ENCODE measurements around the gene CREB3L2.
"Not testable (repeated sequence)": the region's sequence is repeated elsewhere in the genome, so short reads cannot be mapped to it uniquely, and the experiment has no call there.

CREB3L2 gene

DNA sequence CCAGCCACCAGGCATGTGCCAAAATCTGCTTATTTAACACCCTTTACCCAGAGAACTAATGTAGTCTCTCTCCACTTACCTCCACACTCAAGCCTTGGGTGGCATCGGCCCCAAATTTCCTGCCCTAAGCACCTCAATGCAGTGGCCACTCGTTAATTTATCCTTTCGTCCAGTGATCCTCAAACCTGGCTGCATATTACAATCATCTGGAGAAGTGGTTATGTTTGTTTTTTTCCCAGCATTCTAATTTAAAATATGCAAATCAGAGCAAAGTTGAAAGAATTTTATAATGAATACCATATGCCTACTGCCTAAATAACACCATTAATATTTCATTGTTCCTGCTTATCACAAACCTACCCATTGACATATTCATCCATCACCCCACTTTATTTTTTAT, 25.7 kb downstream of the CREB3L2 start:
- no peaks in the 10 kb centered on the region for H3K4me1 Mint-ChIP-seq (ENCODE audit: low read depth)
- no peak overlapping the region for H3K4me3 Mint-ChIP-seq
- no peak overlapping the region for H3K27ac Mint-ChIP-seq
- no peaks in the 10 kb centered on the region for H3K27me3 Mint-ChIP-seq
- peaks cover 3% of the 10 kb centered on the region for H3K36me3 Mint-ChIP-seq
- H3K9me3 Mint-ChIP-seq (ENCODE audit: low read depth): no peaks in the 10 kb centered on the region

DNA sequence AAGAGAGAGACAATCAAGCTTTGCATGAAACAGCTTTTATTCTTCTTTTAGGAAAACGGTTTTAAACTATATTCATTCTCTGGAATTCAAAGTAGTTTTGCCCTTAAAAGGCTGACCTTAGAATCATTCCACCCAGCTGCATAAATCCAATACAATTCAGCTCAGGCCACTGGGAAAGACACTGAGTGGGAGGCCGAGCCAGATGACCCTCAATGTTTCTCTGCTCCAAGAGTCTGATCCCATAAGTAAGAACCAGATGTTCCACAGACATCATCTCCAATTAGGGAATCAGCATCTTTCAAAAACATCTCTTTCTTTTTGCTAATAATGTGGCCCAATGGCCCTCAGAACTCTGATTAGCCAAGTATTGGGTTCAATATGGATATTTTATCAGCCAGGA, 26.1 kb downstream of the CREB3L2 start:
- Mint-ChIP-seq H3K9me3 (ENCODE audit: low read depth) (no peaks in the 10 kb centered on the region), H3K4me1 (ENCODE audit: low read depth) (no peaks in the 10 kb centered on the region), H3K27ac (no peak overlapping the region), H3K4me3 (no peak overlapping the region), H3K36me3 (peaks cover under 1% of the 10 kb centered on the region), H3K27me3 (no peaks in the 10 kb centered on the region)

DNA sequence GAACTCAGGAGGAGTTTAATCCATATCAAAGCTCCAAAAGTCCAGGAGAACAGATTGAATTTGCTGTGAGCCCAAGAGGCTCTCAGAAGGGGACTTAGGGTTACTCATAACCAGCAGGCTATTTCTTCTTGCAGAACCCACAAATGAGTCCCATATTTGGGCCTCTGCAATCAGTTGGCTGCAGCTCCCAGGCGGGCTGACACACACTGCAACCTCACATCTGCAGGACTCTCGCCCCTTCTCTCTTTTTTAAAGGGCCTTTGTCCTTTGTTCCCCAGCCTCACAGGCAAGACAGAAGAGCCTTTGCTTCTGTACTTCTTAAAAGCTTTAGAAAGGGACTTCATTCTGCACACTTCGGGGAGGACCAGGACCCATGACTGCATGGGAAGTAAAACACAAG, 26.7 kb downstream of the CREB3L2 start:
- Mint-ChIP-seq H3K27me3 (no peaks in the 10 kb centered on the region), H3K4me1 (ENCODE audit: low read depth) (no peaks in the 10 kb centered on the region), H3K27ac (no peak overlapping the region), H3K4me3 (no peak overlapping the region), H3K9me3 (ENCODE audit: low read depth) (no peaks in the 10 kb centered on the region), H3K36me3 (no peaks in the 10 kb centered on the region)

DNA sequence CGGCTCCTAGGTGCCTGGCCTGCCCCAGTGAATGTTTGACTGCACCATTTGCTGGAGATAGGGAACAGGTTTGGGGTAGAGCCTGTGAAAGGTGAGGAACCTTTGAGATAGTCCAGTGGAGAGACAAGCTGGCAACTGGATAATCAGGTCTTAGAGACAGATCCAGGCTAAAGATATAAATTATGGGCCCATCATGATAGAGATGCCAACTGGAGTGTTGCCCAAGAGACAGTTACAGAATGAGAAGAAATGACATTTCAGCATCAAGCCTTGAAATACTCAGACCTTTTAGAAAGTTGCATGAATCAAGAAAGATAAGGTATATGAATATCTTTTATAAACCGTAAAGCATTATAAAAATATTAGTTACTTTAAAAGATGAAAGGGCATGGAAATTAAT, 27.1 kb downstream of the CREB3L2 start:
- H3K4me3 Mint-ChIP-seq: no peak overlapping the region
- H3K27me3 Mint-ChIP-seq: no peaks in the 10 kb centered on the region
- H3K4me1 Mint-ChIP-seq (ENCODE audit: low read depth): no peaks in the 10 kb centered on the region
- no peaks in the 10 kb centered on the region for H3K36me3 Mint-ChIP-seq
- no peaks in the 10 kb centered on the region for H3K9me3 Mint-ChIP-seq (ENCODE audit: low read depth)
- no peak overlapping the region for H3K27ac Mint-ChIP-seq

- Mint-ChIP-seq H3K4me1 (ENCODE audit: low read depth) (peaks cover 21% of the 10 kb centered on the region), H3K9me3 (ENCODE audit: low read depth) (no peaks in the 10 kb centered on the region), H3K4me3 (no peak overlapping the region)
These were observed 31.5 kb downstream of the CREB3L2 start for GRCh38 chr7:137970253-137970975.

DNA sequence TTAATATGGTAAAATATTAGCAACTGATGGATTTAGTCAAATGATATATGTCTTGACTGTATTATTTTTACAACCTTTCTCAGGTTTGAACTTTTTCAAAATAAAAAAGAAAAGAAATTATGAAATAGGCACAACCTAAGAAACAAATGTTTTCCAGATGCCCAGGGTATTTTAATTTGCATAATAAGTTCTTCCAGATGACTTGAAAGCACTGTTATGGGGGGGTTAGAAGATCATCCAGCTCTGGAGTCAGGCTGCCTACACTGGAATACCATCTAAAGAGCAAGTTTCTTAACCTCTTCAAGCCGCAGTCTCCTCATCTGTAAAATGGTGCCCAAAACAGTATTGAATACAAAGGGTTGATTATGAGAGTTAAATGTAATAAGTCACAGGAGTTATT, 32.1 kb downstream of the CREB3L2 start:
- Mint-ChIP-seq H3K27ac (no peak overlapping the region), H3K27me3 (no peaks in the 10 kb centered on the region), H3K36me3 (peaks cover 3% of the 10 kb centered on the region), H3K4me1 (ENCODE audit: low read depth) (peaks cover 21% of the 10 kb centered on the region), H3K4me3 (no peak overlapping the region), H3K9me3 (ENCODE audit: low read depth) (no peaks in the 10 kb centered on the region)

More at GRCh38 chr7:137970253-137970975, 31.5 kb downstream of the CREB3L2 start:
- H3K27ac Mint-ChIP-seq: no peak overlapping the region
- H3K27me3 Mint-ChIP-seq: no peaks in the 10 kb centered on the region
- H3K36me3 Mint-ChIP-seq: peaks cover 3% of the 10 kb centered on the region

GRCh38 chr7:137968890-137969289, 33.0 kb downstream of the CREB3L2 start:
- H3K4me3 Mint-ChIP-seq: no peak overlapping the region
- no peaks in the 10 kb centered on the region for H3K9me3 Mint-ChIP-seq (ENCODE audit: low read depth)
- no peak overlapping the region for H3K27ac Mint-ChIP-seq
- no peaks in the 10 kb centered on the region for H3K27me3 Mint-ChIP-seq
- peaks cover 3% of the 10 kb centered on the region for H3K36me3 Mint-ChIP-seq
- H3K4me1 Mint-ChIP-seq (ENCODE audit: low read depth): peaks cover 21% of the 10 kb centered on the region

DNA sequence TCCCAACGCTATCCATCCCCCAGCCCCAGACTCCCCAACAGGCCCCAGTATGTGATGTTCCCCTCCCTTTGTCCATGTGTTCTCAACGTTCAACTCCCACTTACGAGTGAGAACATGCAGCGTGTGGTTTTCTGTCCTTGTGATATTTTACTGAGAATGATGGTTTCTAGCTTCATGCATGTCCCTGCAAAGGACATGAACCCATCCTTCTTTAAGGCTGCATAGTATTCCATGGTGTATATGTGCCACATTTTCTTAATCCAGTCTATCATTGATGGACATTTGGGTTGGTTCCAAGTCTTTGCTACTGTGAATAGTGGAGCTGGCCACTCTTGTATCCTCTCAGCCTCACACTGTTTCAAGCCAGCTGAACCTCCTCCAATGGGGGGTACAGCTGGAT, 33.5 kb downstream of the CREB3L2 start:
- not testable (repeated sequence) for H3K4me3 Mint-ChIP-seq; H3K27me3 Mint-ChIP-seq; H3K9me3 Mint-ChIP-seq (ENCODE audit: low read depth); H3K36me3 Mint-ChIP-seq; H3K27ac Mint-ChIP-seq
- H3K4me1 Mint-ChIP-seq (ENCODE audit: low read depth): peaks cover 21% of the 10 kb centered on the region

DNA sequence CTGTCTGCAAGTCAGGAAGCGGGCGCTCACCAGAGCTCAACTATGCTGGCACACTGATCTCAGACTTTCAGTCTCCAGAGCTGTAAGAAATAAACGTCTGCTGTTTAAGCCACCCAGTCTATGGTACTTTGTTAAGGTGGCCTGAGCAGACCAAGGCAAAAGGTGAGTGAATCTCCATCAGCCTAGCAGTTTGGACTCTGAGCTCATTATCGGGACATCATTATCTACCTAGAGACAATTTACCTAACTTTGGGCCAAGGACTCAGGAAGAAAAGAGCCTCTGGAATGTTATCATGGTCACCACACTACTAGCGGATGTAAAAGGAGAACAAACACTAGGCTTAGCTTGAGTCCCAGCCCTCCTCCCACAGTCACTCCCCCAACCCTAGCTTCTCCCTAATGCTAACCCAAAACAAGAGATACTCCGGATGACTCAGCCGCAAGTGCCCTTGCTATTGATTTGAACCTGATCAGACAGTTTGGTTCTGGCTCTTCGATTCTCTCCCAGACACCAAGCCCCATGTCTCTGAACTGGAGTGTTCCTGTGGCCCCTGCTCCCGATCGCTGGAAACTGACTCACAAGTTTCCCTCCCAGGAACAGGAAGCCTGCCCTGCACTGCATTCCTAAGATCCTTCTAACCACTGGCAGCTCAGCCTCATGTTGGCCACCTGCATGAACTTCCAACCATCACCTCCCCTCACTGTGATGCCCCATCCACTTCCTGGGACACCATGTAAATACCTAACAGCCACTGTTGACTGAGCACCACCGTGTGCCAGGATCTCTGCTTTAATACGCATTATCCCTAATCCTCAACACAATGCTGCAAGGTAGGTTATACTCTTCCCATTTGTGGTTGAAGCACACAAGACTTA, 34.5 kb downstream of the CREB3L2 start:
- Mint-ChIP-seq H3K36me3 (peaks cover 7% of the 10 kb centered on the region), H3K27me3 (no peaks in the 10 kb centered on the region), H3K4me1 (ENCODE audit: low read depth) (peaks cover 21% of the 10 kb centered on the region), H3K9me3 (ENCODE audit: low read depth) (no peaks in the 10 kb centered on the region), H3K4me3 (no peak overlapping the region), H3K27ac (no peak overlapping the region)

DNA sequence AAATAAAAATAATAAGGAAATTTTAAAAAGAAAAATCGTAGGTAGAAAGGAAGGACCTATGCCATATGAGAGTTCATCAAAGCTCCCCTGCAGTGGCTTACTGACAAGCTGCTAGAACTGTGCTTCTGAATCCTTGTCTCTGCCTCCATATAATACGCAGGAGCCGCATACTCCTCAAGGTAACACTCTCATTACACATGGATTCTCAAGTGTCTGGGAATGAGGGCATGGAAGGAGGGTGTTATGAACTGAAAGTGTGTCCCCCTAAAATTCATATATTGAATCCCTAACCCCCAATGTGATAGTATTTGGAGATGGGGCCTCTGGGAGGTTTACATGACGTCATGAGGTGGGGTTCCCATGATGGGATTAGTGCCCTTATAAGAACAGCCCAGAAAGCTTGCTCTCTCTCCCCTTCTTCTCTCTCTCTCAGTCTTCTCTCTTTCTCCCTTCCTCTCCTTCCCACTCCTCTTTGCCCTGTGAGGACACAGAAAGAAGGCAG, 35.2 kb downstream of the CREB3L2 start:
- Mint-ChIP-seq H3K4me3 (no peak overlapping the region), H3K4me1 (ENCODE audit: low read depth) (peaks cover 21% of the 10 kb centered on the region), H3K36me3 (peaks cover 7% of the 10 kb centered on the region), H3K27me3 (no peaks in the 10 kb centered on the region), H3K27ac (no peak overlapping the region), H3K9me3 (ENCODE audit: low read depth) (no peaks in the 10 kb centered on the region)

DNA sequence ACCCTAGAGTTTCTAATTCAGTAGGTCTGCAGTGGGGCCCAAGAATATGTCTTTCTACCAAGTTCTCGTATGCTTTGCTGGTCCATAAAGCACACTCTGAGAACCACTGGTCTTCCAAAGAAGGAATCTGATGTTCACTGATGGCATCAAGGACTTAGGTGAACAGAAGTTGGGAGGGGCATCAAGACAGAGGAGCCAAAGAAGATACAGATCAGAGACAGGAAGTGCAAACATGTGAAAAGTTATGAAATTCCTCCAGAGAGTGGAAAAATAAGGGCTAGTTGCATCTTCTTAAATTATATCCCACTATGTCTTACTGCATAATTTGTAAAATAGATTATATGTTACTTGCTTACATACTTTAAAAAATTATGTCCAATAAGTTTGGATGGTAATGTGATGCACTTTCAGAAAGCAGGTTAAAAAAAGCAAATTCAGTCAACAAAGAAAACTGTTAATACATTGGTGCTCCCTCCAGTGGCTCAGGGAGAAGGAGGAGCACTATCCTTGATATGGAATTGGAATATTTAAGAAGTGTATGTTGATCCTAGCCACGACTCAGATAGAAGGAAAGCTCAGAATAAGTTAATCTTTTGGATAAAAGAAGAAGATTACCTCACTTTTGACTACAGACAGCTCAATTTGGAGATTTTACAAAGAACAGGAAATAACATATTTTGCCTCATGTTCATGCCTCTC, 35.8 kb downstream of the CREB3L2 start:
- Mint-ChIP-seq H3K9me3 (ENCODE audit: low read depth) (no peaks in the 10 kb centered on the region), H3K4me1 (ENCODE audit: low read depth) (peaks cover 21% of the 10 kb centered on the region), H3K4me3 (no peak overlapping the region), H3K27ac (no peak overlapping the region), H3K36me3 (peaks cover 7% of the 10 kb centered on the region), H3K27me3 (no peaks in the 10 kb centered on the region)

- no peaks in the 10 kb centered on the region for H3K9me3 Mint-ChIP-seq (ENCODE audit: low read depth)
- H3K36me3 Mint-ChIP-seq: peaks cover 11% of the 10 kb centered on the region
- no peaks in the 10 kb centered on the region for H3K27me3 Mint-ChIP-seq
- H3K4me3 Mint-ChIP-seq: no peak overlapping the region
- peaks cover 21% of the 10 kb centered on the region for H3K4me1 Mint-ChIP-seq (ENCODE audit: low read depth)
- H3K27ac Mint-ChIP-seq: no peak overlapping the region
These were observed 36.9 kb downstream of the CREB3L2 start for GRCh38 chr7:137964824-137965545.

- Mint-ChIP-seq H3K27ac (no peak overlapping the region), H3K27me3 (no peaks in the 10 kb centered on the region), H3K9me3 (ENCODE audit: low read depth) (no peaks in the 10 kb centered on the region), H3K4me1 (ENCODE audit: low read depth) (peaks cover 21% of the 10 kb centered on the region), H3K36me3 (peaks cover 18% of the 10 kb centered on the region), H3K4me3 (no peak overlapping the region)
These were observed 38.9 kb downstream of the CREB3L2 start for GRCh38 chr7:137962875-137963507.

DNA sequence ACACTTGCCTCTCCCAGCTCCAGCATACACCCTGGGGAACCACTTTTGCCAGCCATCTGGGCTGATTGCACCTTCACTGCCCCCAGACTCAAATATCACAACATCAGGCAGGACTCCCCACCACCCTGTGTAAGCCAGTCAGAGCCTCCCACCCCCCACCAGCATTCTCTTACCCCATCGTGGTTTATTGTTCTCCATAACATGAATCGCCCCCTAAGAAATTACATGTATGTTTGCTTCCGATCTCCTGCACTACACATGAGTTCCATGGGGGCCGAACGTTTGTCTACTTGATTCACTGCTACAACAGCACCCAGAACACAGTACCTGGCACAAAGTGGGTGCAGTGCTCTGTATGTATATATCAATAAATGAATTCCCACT, 39.4 kb downstream of the CREB3L2 start:
- no peaks in the 10 kb centered on the region for H3K9me3 Mint-ChIP-seq (ENCODE audit: low read depth)
- peaks cover 18% of the 10 kb centered on the region for H3K4me1 Mint-ChIP-seq (ENCODE audit: low read depth)
- H3K4me3 Mint-ChIP-seq: no peak overlapping the region
- H3K27ac Mint-ChIP-seq: no peak overlapping the region
- peaks cover 15% of the 10 kb centered on the region for H3K36me3 Mint-ChIP-seq
- no peaks in the 10 kb centered on the region for H3K27me3 Mint-ChIP-seq
